MCF 10A (cell line): ENCODE data around the gene SLC2A10. TPM values are rescaled to one million over a fixed set of nuclear protein-coding genes. Genes with fewer than 3 reads are reported as not detected.
A peak's percentile ranks its signal among the peaks of the same experiment; 100 is the strongest.

Source experiments
- BruUV-seq: library from RNA; stranded (reverse); fragments of 400-500 nt; replicated peaks from 2 replicates; lab custom pipeline; 2021; lab: Mats Ljungman, UMichigan
- CTCF ChIA-PET: fragments of 300-600 bp; sonication (Branson Sonifier 250); formaldehyde crosslinking; extraction: SDS; loops from one replicate; lab custom pipeline; 2021; ENCODE audit warnings: antibody characterized with exemption, inconsistent platforms; lab: Yijun Ruan, JAX
- POLR2A ChIA-PET: fragments of 300-600, 350-650 bp; sonication (Branson Sonifier 250); formaldehyde crosslinking; extraction: SDS; loops from one replicate; lab custom pipeline; 2020; ENCODE audit warnings: antibody characterized with exemption, inconsistent platforms; lab: Yijun Ruan, JAX
- DNase-seq: peaks from one replicate; pipeline ENCODE4 v3.0.0-alpha.2; 2018; ENCODE audit not compliant: unreplicated experiment
- H3K27ac Mint-ChIP-seq: one replicate; pipeline ENCODE4 v1.8.0; 2022; ENCODE audit warnings: mild to moderate bottlenecking, low read depth, mixed read lengths; ENCODE audit not compliant: unreplicated experiment
- H3K27me3 Mint-ChIP-seq: one replicate; pipeline ENCODE4 v1.8.0; 2022; ENCODE audit warnings: mixed read lengths; ENCODE audit not compliant: insufficient read depth, unreplicated experiment
- H3K36me3 Mint-ChIP-seq: one replicate; pipeline ENCODE4 v1.8.0; 2022; ENCODE audit warnings: mild to moderate bottlenecking, moderate library complexity, mixed read lengths; ENCODE audit not compliant: insufficient read depth, unreplicated experiment
- H3K4me1 Mint-ChIP-seq: one replicate; pipeline ENCODE4 v1.8.0; 2022; ENCODE audit warnings: mixed read lengths; ENCODE audit not compliant: insufficient read depth, unreplicated experiment
- H3K4me3 Mint-ChIP-seq: one replicate; pipeline ENCODE4 v1.8.0; 2022; ENCODE audit warnings: mild to moderate bottlenecking, moderate library complexity, mixed read lengths; ENCODE audit not compliant: unreplicated experiment
- H3K9me3 Mint-ChIP-seq: one replicate; pipeline ENCODE4 v1.8.0; 2022; ENCODE audit warnings: mixed read lengths; ENCODE audit not compliant: unreplicated experiment
- intact Hi-C: fragments of 100-400 bp; cut with micrococcal nuclease; formaldehyde crosslinking; loops from 2 replicates; pipeline ENCODE4 v1.14.1; 2022
- total RNA-seq: library from RNA; stranded (reverse); gene quantifications from 2 replicates; pipeline ENCODE4 v1.2.3, GENCODE V29; 2022
- TF ChIP-seq, protein P1 (sequence below): fragments of 200-600 bp; IDR thresholded peaks from one replicate; pipeline ENCODE4 v1.8.0; 2022; ENCODE audit warnings: antibody characterized with exemption, mild to moderate bottlenecking; ENCODE audit not compliant: unreplicated experiment

The SLC2A10 gene
- total RNA-seq, 1 experiment from 2014 or later, result not detected

DNA sequence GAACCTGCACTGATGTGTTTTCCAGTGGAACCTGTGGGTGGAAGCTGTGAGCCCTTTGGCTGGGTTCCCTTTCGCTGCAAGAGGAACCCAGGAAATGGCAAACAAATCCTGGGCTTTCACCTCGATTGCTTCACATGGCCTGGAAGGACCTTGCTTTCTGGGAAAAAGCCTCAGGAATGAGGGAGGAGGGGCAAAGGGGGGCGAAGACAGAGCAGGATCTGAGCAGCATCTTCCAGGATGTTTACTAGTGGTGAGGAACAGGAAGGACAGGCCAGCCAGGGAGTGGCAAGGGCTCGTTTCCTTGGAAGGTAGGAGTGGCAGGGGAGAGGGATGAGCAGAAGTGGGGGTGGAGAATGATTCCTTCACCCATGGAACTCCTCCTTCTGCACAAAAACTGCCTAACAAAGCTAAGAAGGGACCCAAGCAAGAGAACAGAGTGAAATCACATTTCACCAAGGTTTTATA, 5.9 kb downstream of the SLC2A10 start:
- no peak overlapping the region for H3K27ac Mint-ChIP-seq
- no TSS peak for BruUV-seq
- POLR2A ChIA-PET, result interaction anchor here (0.6 to 0.9 kb wide), 2 partner anchors 11 to 411 kb away, joined by 3 read pairs; no protein-coding TSS in a partner anchor

DNA sequence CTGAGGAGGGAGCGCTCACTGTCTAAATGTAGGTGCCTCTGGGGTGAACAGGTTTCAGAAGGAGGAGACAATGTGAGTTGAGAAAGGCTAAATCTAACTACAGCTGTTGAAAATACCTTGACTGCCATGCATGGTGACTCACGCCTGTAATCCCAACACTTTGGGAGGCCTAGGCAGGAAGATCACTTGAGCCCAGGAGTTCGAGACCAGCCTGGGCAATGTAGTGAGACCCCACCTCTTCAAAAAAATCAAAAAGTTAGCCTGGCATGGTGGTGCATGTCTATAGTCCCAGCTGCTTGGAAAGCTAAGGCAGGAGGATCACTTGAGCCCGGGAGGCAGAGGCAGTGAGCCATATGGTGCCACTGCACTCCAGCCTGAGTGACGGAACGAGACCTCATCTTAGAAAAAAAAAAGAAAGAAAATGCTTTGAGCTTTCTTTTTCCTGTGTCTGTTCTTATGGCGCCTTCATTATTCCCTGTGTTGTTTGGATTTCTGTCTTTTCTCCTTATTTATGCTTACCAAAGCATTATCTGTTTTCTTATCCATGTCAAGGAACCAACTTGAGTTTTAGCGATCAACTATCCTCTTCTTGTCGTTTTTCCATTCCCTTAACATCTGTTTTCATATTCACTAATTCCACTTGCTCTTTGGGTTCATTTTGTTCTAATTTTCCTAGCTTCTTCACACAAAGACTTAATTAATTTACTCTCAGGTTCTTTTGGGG, 8.5 kb downstream of the SLC2A10 start:
- Mint-ChIP-seq H3K27me3 (no peaks in the 10 kb centered on the region), H3K4me3 (no peak overlapping the region), H3K36me3 (no peaks in the 10 kb centered on the region), H3K9me3 (no peaks in the 10 kb centered on the region), H3K27ac (no peak overlapping the region), H3K4me1 (no peaks in the 10 kb centered on the region)
- BruUV-seq, result no TSS peak
- CTCF ChIA-PET, result interaction anchor here (0.6 to 0.7 kb wide), 2 partner anchors 198 to 422 kb away, joined by 3 read pairs; no protein-coding TSS in a partner anchor
- no peak for DNase-seq
- intact Hi-C loops, result no loop called here
- TF ChIP-seq, protein P1, sequence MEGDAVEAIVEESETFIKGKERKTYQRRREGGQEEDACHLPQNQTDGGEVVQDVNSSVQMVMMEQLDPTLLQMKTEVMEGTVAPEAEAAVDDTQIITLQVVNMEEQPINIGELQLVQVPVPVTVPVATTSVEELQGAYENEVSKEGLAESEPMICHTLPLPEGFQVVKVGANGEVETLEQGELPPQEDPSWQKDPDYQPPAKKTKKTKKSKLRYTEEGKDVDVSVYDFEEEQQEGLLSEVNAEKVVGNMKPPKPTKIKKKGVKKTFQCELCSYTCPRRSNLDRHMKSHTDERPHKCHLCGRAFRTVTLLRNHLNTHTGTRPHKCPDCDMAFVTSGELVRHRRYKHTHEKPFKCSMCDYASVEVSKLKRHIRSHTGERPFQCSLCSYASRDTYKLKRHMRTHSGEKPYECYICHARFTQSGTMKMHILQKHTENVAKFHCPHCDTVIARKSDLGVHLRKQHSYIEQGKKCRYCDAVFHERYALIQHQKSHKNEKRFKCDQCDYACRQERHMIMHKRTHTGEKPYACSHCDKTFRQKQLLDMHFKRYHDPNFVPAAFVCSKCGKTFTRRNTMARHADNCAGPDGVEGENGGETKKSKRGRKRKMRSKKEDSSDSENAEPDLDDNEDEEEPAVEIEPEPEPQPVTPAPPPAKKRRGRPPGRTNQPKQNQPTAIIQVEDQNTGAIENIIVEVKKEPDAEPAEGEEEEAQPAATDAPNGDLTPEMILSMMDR, result no peak
- POLR2A ChIA-PET, result interaction anchor here (0.6 to 1.6 kb wide), 4 partner anchors 11 to 724 kb away, joined by 3 to 5 read pairs (median 3); no protein-coding TSS in a partner anchor

More for the DNA sequence above, 5.9 kb downstream of the SLC2A10 start:
- CTCF ChIA-PET, result interaction anchor here (0.9 to 1.3 kb wide), 2 partner anchors 14 to 432 kb away, joined by 3 to 4 read pairs; no protein-coding TSS in a partner anchor
- TF ChIP-seq, protein P1, result no peak
- peak; percentile 62 for DNase-seq
- Mint-ChIP-seq H3K27me3 (no peaks in the 10 kb centered on the region), H3K9me3 (no peaks in the 10 kb centered on the region), H3K4me3 (no peak overlapping the region), H3K4me1 (no peaks in the 10 kb centered on the region), H3K36me3 (no peaks in the 10 kb centered on the region)
- intact Hi-C loops, result no loop called here

DNA sequence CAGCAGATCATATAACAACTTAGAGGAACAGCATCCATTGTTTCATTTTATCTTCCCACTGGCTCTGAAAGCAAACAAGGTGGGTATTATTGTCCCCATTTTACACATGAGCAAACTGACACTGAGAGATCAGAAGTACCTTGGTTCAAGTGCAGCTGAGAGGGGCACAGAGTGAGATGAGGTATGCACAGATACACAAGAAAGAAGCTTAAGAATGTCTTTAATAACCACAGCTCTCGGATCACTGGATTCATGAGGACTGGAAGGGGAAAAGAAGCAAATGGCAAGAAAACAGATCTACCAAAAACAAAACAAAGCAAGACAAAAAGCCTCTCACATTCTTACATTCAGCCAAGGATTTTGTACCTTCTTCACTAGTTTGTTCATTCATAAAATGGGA, 10.6 kb downstream of the SLC2A10 start:
- no peak overlapping the region for H3K4me3 Mint-ChIP-seq
- TF ChIP-seq, protein P1, result no peak
- no peak for DNase-seq
- no peaks in the 10 kb centered on the region for H3K27me3 Mint-ChIP-seq
- H3K9me3 Mint-ChIP-seq, result no peaks in the 10 kb centered on the region
- no peak overlapping the region for H3K27ac Mint-ChIP-seq
- ChIA-PET CTCF (interaction anchor here (0.6 kb wide), 1 partner anchor 34 kb away, joined by 3 read pairs; no protein-coding TSS in a partner anchor), POLR2A (interaction anchor here (0.6 to 0.9 kb wide), 2 partner anchors 30 to 52 kb away, joined by 3 read pairs; no protein-coding TSS in a partner anchor)
- no peaks in the 10 kb centered on the region for H3K4me1 Mint-ChIP-seq
- BruUV-seq, result no TSS peak
- no peaks in the 10 kb centered on the region for H3K36me3 Mint-ChIP-seq
- intact Hi-C loops, result no loop called here

DNA sequence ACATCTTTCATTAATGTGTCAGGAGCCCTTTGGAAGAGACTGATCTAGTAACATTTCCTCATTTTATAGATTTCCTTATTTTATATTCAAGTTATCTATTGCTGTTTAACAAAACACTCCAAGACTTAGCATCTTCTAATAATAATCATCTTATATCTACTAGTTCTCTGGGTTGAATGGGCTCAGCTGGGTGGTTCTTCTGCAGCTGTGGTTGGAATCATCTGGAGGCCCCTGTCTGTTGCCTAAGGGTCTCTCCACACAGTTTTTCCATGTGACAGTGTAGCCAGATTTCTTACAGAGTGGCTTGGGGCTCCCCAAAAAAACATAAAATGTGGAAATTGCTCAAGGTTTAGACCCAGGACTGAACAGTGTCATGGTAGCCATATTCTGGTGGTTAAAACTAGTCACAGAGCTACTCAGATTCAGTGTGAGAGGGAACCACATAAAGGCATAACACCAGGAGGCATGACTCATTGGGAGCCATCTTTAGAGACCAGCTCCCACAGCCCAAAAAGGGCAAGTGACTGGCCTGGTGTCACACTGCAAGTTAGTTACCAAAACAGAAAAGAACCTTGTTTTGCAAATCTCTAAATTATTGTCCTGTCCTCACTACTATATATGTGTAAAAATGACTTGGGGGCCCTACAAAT, 11.5 kb downstream of the SLC2A10 start:
- CTCF ChIA-PET, result interaction anchor here (0.6 to 1.0 kb wide), 3 partner anchors 10 to 825 kb away, joined by 3 to 4 read pairs (median 3); no protein-coding TSS in a partner anchor
- POLR2A ChIA-PET, result no interaction called here
- no peak for DNase-seq
- TF ChIP-seq, protein P1, result no peak
- intact Hi-C loops, result no loop called here
- Mint-ChIP-seq H3K27me3 (no peaks in the 10 kb centered on the region), H3K4me3 (no peak overlapping the region), H3K4me1 (no peaks in the 10 kb centered on the region), H3K27ac (no peak overlapping the region), H3K9me3 (no peaks in the 10 kb centered on the region), H3K36me3 (no peaks in the 10 kb centered on the region)
- BruUV-seq, result no TSS peak
